Measurements from ENCODE around the gene RECQL. TPM values are rescaled to one million over a fixed set of nuclear protein-coding genes. Genes with fewer than 3 reads are reported as not detected.
"Not testable (repeated sequence)": the region's sequence is repeated elsewhere in the genome, so short reads cannot be mapped to it uniquely, and the experiment has no call there.

Gene RECQL
- total RNA-seq, 6 experiments from 2014 or later, result 8.9 to 21.2 (median 13.1) TPM

- Histone ChIP-seq H3K27ac (no peak overlapping the region), H3K4me1 (no peaks in the 10 kb centered on the region), H3K4me3 (no peak overlapping the region), H3K36me3 (no peaks in the 10 kb centered on the region), H3K9me3 (no peaks in the 10 kb centered on the region), H3K27me3 (no peaks in the 10 kb centered on the region)
- ATAC-seq, result no peak
- DNase-seq, result no peak
- TF ChIP-seq CTCF (IDR thresholded peaks at IDR 0.05) (no peak), POLR2A (IDR thresholded peaks at IDR 0.05) (no peak)
- intact Hi-C loops (cut with DNase I), result no loop called here
- WGBS (ENCODE audit: insufficient coverage, low coverage, low lambda C conversion rate, missing lambda C conversion rate), result 52% methylated on average over 4 of the region's 4 CpGs
These were observed 71.4 kb downstream of the RECQL start for GRCh38 chr12:21429994-21430393.

GRCh38 chr12:21428241-21428640 lies 73.2 kb downstream of the RECQL start:
- Histone ChIP-seq H3K4me3 (no peak overlapping the region), H3K4me1 (no peaks in the 10 kb centered on the region), H3K27me3 (no peaks in the 10 kb centered on the region), H3K36me3 (no peaks in the 10 kb centered on the region), H3K27ac (no peak overlapping the region), H3K9me3 (no peaks in the 10 kb centered on the region)
- intact Hi-C loops (cut with DNase I), result no loop called here
- 78% methylated on average over 4 of the region's 4 CpGs for WGBS (ENCODE audit: insufficient coverage, low coverage, low lambda C conversion rate, missing lambda C conversion rate)
- ATAC-seq (no peak), DNase-seq (no peak)
- no peak for TF ChIP-seq POLR2A (IDR thresholded peaks at IDR 0.05)
- TF ChIP-seq CTCF (IDR thresholded peaks at IDR 0.05), result no peak

- H3K36me3 ChIP-seq; ATAC-seq; DNase-seq; H3K4me1 ChIP-seq; H3K9me3 ChIP-seq; H3K4me3 ChIP-seq; intact Hi-C loops (cut with DNase I); H3K27me3 ChIP-seq; H3K27ac ChIP-seq: not testable (repeated sequence)
- WGBS (ENCODE audit: insufficient coverage, low coverage, low lambda C conversion rate, missing lambda C conversion rate), result 84% methylated on average over 12 of the region's 30 CpGs
These were observed 82.3 kb downstream of the RECQL start for GRCh38 chr12:21419009-21419699.

Other genes with a start within 250 kb of the RECQL start
- gene SLCO1A2, start 166.7 kb downstream of the RECQL start, total RNA-seq, result 10 to 100 TPM in 1 of 6 experiments, 1 to 10 TPM in 2, under 1 TPM in 2, not detected in 1; 0.06 to 19.8 (median 3.2) TPM
- under 1 TPM in 1 of 6 experiments, not detected in 5; 0.22 TPM for gene IAPP, start 128.7 kb downstream of the RECQL start, total RNA-seq
- gene PYROXD1, start 64.0 kb downstream of the RECQL start, total RNA-seq, result 10 to 100 TPM in 3 of 6 experiments, 1 to 10 TPM in 3; 6.5 to 12.7 (median 10.4) TPM
- 10 to 100 TPM; 13.7 to 25.2 (median 18.1) TPM for gene GOLT1B, start 154 bp upstream of the RECQL start, total RNA-seq
- gene SPX, start 24.7 kb upstream of the RECQL start, total RNA-seq, result 1 to 10 TPM in 2 of 6 experiments, under 1 TPM in 3, not detected in 1; 0.24 to 6.9 (median 0.56) TPM
- gene GYS2, start 103.2 kb upstream of the RECQL start, total RNA-seq, result 10 to 100 TPM; 28.4 to 72.4 (median 47.1) TPM
- gene LDHB, start 156.2 kb upstream of the RECQL start, total RNA-seq, result 10 to 100 TPM; 12.4 to 28.1 (median 17.8) TPM